GM12878 (cell line): ENCODE data around the gene TSPAN10. TPM values are rescaled to one million over a fixed set of nuclear protein-coding genes. Genes with fewer than 3 reads are reported as not detected.
A peak's percentile ranks its signal among the peaks of the same experiment; 100 is the strongest.

Source experiments
- ATAC-seq: fragments of 200-7000 bp; cut with Tn5 transposase; 3 replicates; pipeline ENCODE4 v1.9.1; 2020; ENCODE audit warnings: mild to moderate bottlenecking, moderate library complexity
- BruUV-seq: library from RNA; stranded (reverse); fragments of 400-500 nt; replicated peaks from 2 replicates; lab custom pipeline; 2021; lab: Mats Ljungman, UMichigan
- CTCF ChIA-PET: fragments of 300-600 bp; sonication (Branson Sonifier 250); formaldehyde crosslinking; extraction: SDS; loops from one replicate; lab custom pipeline; 2021; ENCODE audit warnings: inconsistent platforms; lab: Yijun Ruan, JAX
- POLR2A ChIA-PET: fragments of 350-600 bp; formaldehyde crosslinking; extraction: SDS; loops from one replicate; lab custom pipeline; 2021; ENCODE audit warnings: inconsistent platforms; lab: Charles Lee
- RAD21 ChIA-PET: fragments of 300-600 bp; sonication (Branson Sonifier 250); formaldehyde crosslinking; loops from one replicate; lab custom pipeline; 2023; ENCODE audit warnings: antibody characterized with exemption; ENCODE audit not compliant: unreplicated experiment; lab: Charles Lee
- SMC1A ChIA-PET: fragments of 300-600 bp; sonication (Branson Sonifier 250); formaldehyde crosslinking; loops from one replicate; lab custom pipeline; 2023; ENCODE audit not compliant: unreplicated experiment, uncharacterized antibody; lab: Charles Lee
- DNase-seq: peaks from one replicate; pipeline ENCODE4 v3.0.0-alpha.2; 2011; ENCODE audit warnings: low read depth, low spot score
- FAIRE-seq: peaks from 3 replicates; lab custom pipeline; 2011; peaks lifted over from hg19 to GRCh38; lab: Jason Lieb, UNC
- H2AFZ ChIP-seq: 2 replicates; pipeline ENCODE4 v1.6.0; 2011; ENCODE audit warnings: low read depth, low read length, control low read depth; ENCODE audit not compliant: control insufficient read depth
- H3K27ac ChIP-seq: 2 replicates; pipeline ENCODE4 v1.5.1; 2011; ENCODE audit warnings: control low read depth; ENCODE audit not compliant: control insufficient read depth, insufficient read depth
- H3K27me3 ChIP-seq, 2 experiments: replicated peaks in 1 of 2; 2 replicates each; pipeline versions ENCODE4 v1.6.0 to v1.6.1; 2011; ENCODE audit warnings: low read length in 1 of 2; ENCODE audit not compliant: control insufficient read depth in 2 of 2, insufficient read depth in 2 of 2
- H3K36me3 ChIP-seq, 2 experiments: 2 replicates each; pipeline ENCODE4 v1.5.1; 2011; ENCODE audit warnings: low read length in 1 of 2; ENCODE audit not compliant: control insufficient read depth in 2 of 2, insufficient read depth in 2 of 2
- H3K4me1 ChIP-seq: 2 replicates; pipeline ENCODE4 v1.6.1; 2011; ENCODE audit warnings: mild to moderate bottlenecking, low read length, moderate library complexity, mixed read lengths; ENCODE audit not compliant: control insufficient read depth, insufficient read depth
- H3K4me2 ChIP-seq: 2 replicates; pipeline ENCODE4 v1.6.0; 2011; ENCODE audit warnings: control low read depth; ENCODE audit not compliant: control insufficient read depth, insufficient read depth
- H3K4me3 ChIP-seq: fragments of 200-600 bp; sonication (generic); 2 replicates; pipeline ENCODE4 v1.5.1; 2016
- H3K79me2 ChIP-seq: 2 replicates; pipeline ENCODE4 v1.6.0; 2011; ENCODE audit warnings: low read length; ENCODE audit not compliant: control insufficient read depth, insufficient read depth
- H3K9ac ChIP-seq: 2 replicates; pipeline ENCODE4 v1.8.0; 2011; ENCODE audit warnings: low read length, control low read depth, mixed read lengths; ENCODE audit not compliant: control insufficient read depth, insufficient read depth
- H3K9me3 ChIP-seq: replicated peaks from 3 replicates; pipeline ENCODE4 v1.5.1; 2011; ENCODE audit warnings: mild to moderate bottlenecking, low read length; ENCODE audit not compliant: control insufficient read depth, insufficient read depth
- H4K20me1 ChIP-seq: 2 replicates; pipeline ENCODE4 v1.6.0; 2011; ENCODE audit not compliant: control insufficient read depth, insufficient read depth
- CBFB ChIP-seq: IDR thresholded peaks from 2 replicates; pipeline ENCODE4 v1.6.1; 2016; ENCODE audit warnings: antibody characterized with exemption, low read depth
- CREM ChIP-seq: IDR thresholded peaks from 2 replicates; pipeline ENCODE4 v1.6.1; 2014; ENCODE audit warnings: antibody characterized with exemption, low read depth
- IRF4 ChIP-seq: IDR thresholded peaks from 2 replicates; pipeline ENCODE4 v1.6.1; 2011; ENCODE audit warnings: low read depth, low read length
- JUND ChIP-seq: IDR thresholded peaks from 2 replicates; pipeline ENCODE4 v1.6.1; 2012; ENCODE audit warnings: low read depth, mild to moderate bottlenecking, low read length, improper control_type of control experiment, moderate library complexity
- KAT2A ChIP-seq: conservative IDR thresholded peaks from 2 replicates; pipeline ENCODE4 v1.6.1; 2011; ENCODE audit warnings: low read depth, low read length; ENCODE audit not compliant: control insufficient read depth
- LARP7 ChIP-seq: fragments of 450-650 bp; IDR thresholded peaks from 2 replicates; pipeline ENCODE4 v1.6.1; 2017; ENCODE audit warnings: mild to moderate bottlenecking
- MTA2 ChIP-seq: fragments of 450-650 bp; IDR thresholded peaks from 2 replicates; pipeline ENCODE4 v1.6.1; 2016; ENCODE audit warnings: low read depth, mild to moderate bottlenecking, moderate library complexity
- MTA3 ChIP-seq: IDR thresholded peaks from 2 replicates; pipeline ENCODE4 v1.6.1; 2012; ENCODE audit warnings: low read length, inconsistent platforms, borderline replicate concordance
- MYB ChIP-seq: fragments of 150-350 bp; IDR thresholded peaks from 2 replicates; pipeline ENCODE4 v1.6.1; 2014; ENCODE audit warnings: mild to moderate bottlenecking, low read depth, low read length, borderline replicate concordance
- NFIC ChIP-seq: IDR thresholded peaks from 2 replicates; pipeline ENCODE4 v1.6.1; 2012; ENCODE audit warnings: low read depth, mild to moderate bottlenecking, inconsistent platforms, low read length, moderate library complexity
- NR2C2 ChIP-seq: IDR thresholded peaks from 2 replicates; pipeline ENCODE4 v1.6.1; 2011; ENCODE audit warnings: borderline replicate concordance, low read depth; ENCODE audit not compliant: control insufficient read depth, insufficient read length
- PML ChIP-seq: IDR thresholded peaks from 2 replicates; pipeline ENCODE4 v1.6.1; 2012; ENCODE audit warnings: low read length, inconsistent platforms
- RFX5 ChIP-seq: IDR thresholded peaks from 2 replicates; pipeline ENCODE4 v1.6.1; 2011; ENCODE audit warnings: low read depth, low read length, improper control_type of control experiment
- SPI1 ChIP-seq: IDR thresholded peaks from 2 replicates; pipeline ENCODE4 v1.6.1; 2011; ENCODE audit warnings: low read depth, mild to moderate bottlenecking, low read length, moderate library complexity, borderline replicate concordance; ENCODE audit not compliant: insufficient read depth
- STAT1 ChIP-seq: fragments of 450-650 bp; conservative IDR thresholded peaks from 2 replicates; pipeline ENCODE4 v1.6.1; 2014; ENCODE audit warnings: antibody characterized with exemption, mild to moderate bottlenecking
- ZNF217 ChIP-seq: fragments of 450-650 bp; IDR thresholded peaks from 2 replicates; pipeline ENCODE4 v1.6.1; 2017; ENCODE audit warnings: antibody characterized with exemption, mild to moderate bottlenecking
- ZNF274 ChIP-seq: IDR thresholded peaks from one replicate; pipeline ENCODE4 v1.8.0; 2011; ENCODE audit not compliant: insufficient read length, insufficient read depth
- ZNF622 ChIP-seq: fragments of 450-650 bp; IDR thresholded peaks from 2 replicates; pipeline ENCODE4 v1.6.1; 2017; ENCODE audit warnings: mild to moderate bottlenecking, inconsistent platforms
- WGBS: methylation state at CpG from one replicate; pipeline ENCODE4 v1.1.6; 2016; ENCODE audit warnings: low lambda C conversion rate; ENCODE audit not compliant: insufficient replicate concordance, insufficient coverage; ENCODE audit errors: missing lambda C conversion rate; 5-methylcytosine and 5-hydroxymethylcytosine counted together
- in situ Hi-C: fragments of 300-500 bp; cut with MboI; formaldehyde crosslinking; loops from 9 replicates; pipeline ENCODE4 v1.14.3; 2018; ENCODE audit warnings: mixed read lengths
- intact Hi-C: fragments of 100-400 bp; cut with micrococcal nuclease; formaldehyde crosslinking; loops from one replicate; pipeline ENCODE4 v1.14.2; 2022; ENCODE audit not compliant: unreplicated experiment
- polyA plus RNA-seq, 11 experiments: library from polyadenylated mRNA; depleted of rRNA in 4 of 11; unstranded in 6 of 11; stranded (reverse) in 5 of 11; fragments of >200 nt; fragmentation: Nextera tagmentation in 4 of 11; fragmentation: Illumina TruSeq in 1 of 11; extraction: Ambion mirVana in 4 of 11; extraction: Trizol in 1 of 11; gene quantifications; 1 replicate in 1 of 11; 2 replicates in 10 of 11; pipeline versions ENCODE4 v1.2.1 to v1.2.3, GENCODE V29; 2011 to 2016; ENCODE audit warnings: inconsistent platforms in 2 of 11, missing spikeins in 2 of 11, low read depth in 1 of 11
- total RNA-seq, 4 experiments: library from RNA; depleted of rRNA in 3 of 4; stranded (reverse); fragments of >200 nt in 3 of 4; fragmentation: Illumina TruSeq in 1 of 4; extraction: Trizol in 1 of 4; gene quantifications; 2 replicates each; pipeline versions ENCODE4 v1.2.1 to v1.2.3, GENCODE V29; 2013 to 2021

TSPAN10 gene
- total and polyA plus RNA-seq, 10 of the 15 experiments (the other 5 are each of a cell fraction or from before 2014, with no cell fraction given) = 0.13 to 0.82 (median 0.43) TPM

- no peak for TF ChIP-seq NR2C2
- no peak for TF ChIP-seq MTA2
- TF ChIP-seq SPI1 = no peak
- no peak for TF ChIP-seq RFX5
These were observed 36.0 kb downstream of the TSPAN10 start (continued) for GRCh38 chr17:81672954-81673353.

GRCh38 chr17:81673561-81674258, 36.7 kb downstream of the TSPAN10 start:
- ChIA-PET RAD21 (no interaction called here), POLR2A (no interaction called here), CTCF (interaction anchor here (2.2 kb wide), 1 partner anchor 10 kb away, joined by 5 read pairs; the partner anchor contains the start of genes ARL16 and HGS), SMC1A (no interaction called here)
- Histone ChIP-seq H3K36me3 (peaks cover 7 to 23% of the 10 kb centered on the region in 2 experiments), H2AFZ (no peak overlapping the region), H3K4me3 (no peak overlapping the region), H3K9ac (no peak overlapping the region), H3K27ac (no peak overlapping the region), H3K79me2 (no peaks in the 10 kb centered on the region), H3K27me3 (no peaks in the 10 kb centered on the region), H4K20me1 (no peaks in the 10 kb centered on the region), H3K4me1 (no peaks in the 10 kb centered on the region), H3K9me3 (no peaks in the 10 kb centered on the region), H3K4me2 (no peak overlapping the region)
- TF ChIP-seq IRF4 = no peak
- no peak for TF ChIP-seq KAT2A
- no peak for TF ChIP-seq ZNF622
- no peak for TF ChIP-seq PML
- no peak for TF ChIP-seq ZNF274
- TF ChIP-seq MYB = no peak
- no peak for TF ChIP-seq STAT1
- no peak for TF ChIP-seq LARP7
- no peak for TF ChIP-seq NFIC
- no peak for TF ChIP-seq JUND
- no peak for TF ChIP-seq CREM
- TF ChIP-seq MTA3 = no peak
- TF ChIP-seq CBFB = no peak
- no peak for TF ChIP-seq ZNF217
- no peak for TF ChIP-seq NR2C2
- TSS peak; percentile 30 for BruUV-seq
- FAIRE-seq = no peak
- 92% methylated on average over 18 of the region's 18 CpGs for WGBS
- DNase-seq = no peak
- ATAC-seq = no peak
- in situ Hi-C loops = no loop called here
- intact Hi-C loops = no loop called here
